IMR-90 (cell line): ENCODE results near the gene CCDC88C.

Experiments
- BHLHE40 ChIP-seq: fragments of 150-350 bp; IDR thresholded peaks from 2 replicates; pipeline ENCODE4 v1.6.1; 2016; ENCODE audit warnings: mild to moderate bottlenecking, low read depth, low read length
- CEBPB ChIP-seq: IDR thresholded peaks from 2 replicates; pipeline ENCODE4 v1.6.1; 2012; ENCODE audit warnings: low read depth, low read length, improper control_type of control experiment
- CHD1 ChIP-seq: IDR thresholded peaks from 2 replicates; pipeline ENCODE4 v1.6.1; 2012; ENCODE audit warnings: low read depth, low read length, improper control_type of control experiment
- CTCF ChIP-seq: conservative IDR thresholded peaks from 2 replicates; pipeline ENCODE4 v1.5.1; 2012; ENCODE audit warnings: mild to moderate bottlenecking, low read depth, low read length, improper control_type of control experiment
- FOS ChIP-seq: fragments of 150-350 bp; IDR thresholded peaks from 2 replicates; pipeline ENCODE4 v1.6.1; 2016; ENCODE audit warnings: low read depth, low read length
- MAFK ChIP-seq: IDR thresholded peaks from 2 replicates; pipeline ENCODE4 v1.6.1; 2012; ENCODE audit warnings: low read depth, low read length, improper control_type of control experiment
- NFE2L2 ChIP-seq: fragments of 150-350 bp; IDR thresholded peaks from 2 replicates; pipeline ENCODE4 v1.6.1; 2016; ENCODE audit warnings: low read depth, mild to moderate bottlenecking, low read length
- POLR2A ChIP-seq: IDR thresholded peaks from 2 replicates; pipeline ENCODE4 v1.6.1; 2012; ENCODE audit warnings: mild to moderate bottlenecking, low read depth, low read length
- RAD21 ChIP-seq: IDR thresholded peaks from 2 replicates; pipeline ENCODE4 v1.6.1; 2012; ENCODE audit warnings: low read length, improper control_type of control experiment
- RCOR1 ChIP-seq: IDR thresholded peaks from 2 replicates; pipeline ENCODE4 v1.6.1; 2012; ENCODE audit warnings: mild to moderate bottlenecking, low read length, improper control_type of control experiment; ENCODE audit not compliant: insufficient replicate concordance
- RFX5 ChIP-seq: IDR thresholded peaks from 2 replicates; pipeline ENCODE4 v1.8.0; 2012; ENCODE audit warnings: low read depth, mild to moderate bottlenecking, low read length, moderate library complexity
- SMC3 ChIP-seq: fragments of 150-350 bp; IDR thresholded peaks from 2 replicates; pipeline ENCODE4 v1.6.1; 2016; ENCODE audit warnings: low read depth, mild to moderate bottlenecking, antibody characterized with exemption, low read length, moderate library complexity
- USF2 ChIP-seq: fragments of 150-350 bp; IDR thresholded peaks from 2 replicates; pipeline ENCODE4 v1.6.1; 2017; ENCODE audit warnings: mild to moderate bottlenecking, antibody characterized with exemption, low read length, low read depth

GRCh38 chr14:91375720-91376452, 41.7 kb downstream of the CCDC88C start:
- TF ChIP-seq POLR2A (no peak), RFX5 (no peak), CTCF (no peak), USF2 (no peak), RAD21 (no peak), BHLHE40 (no peak), CEBPB (no peak), FOS (no peak), SMC3 (no peak), CHD1 (no peak), NFE2L2 (no peak), RCOR1 (no peak), MAFK (no peak)
